Iris pigment epithelial cell (primary cell): ENCODE data around the gene FAM13C.
A peak's percentile ranks its signal among the peaks of the same experiment; 100 is the strongest.

Source experiments
- DNase-seq: peaks from one replicate; pipeline ENCODE4 v3.0.0-alpha.2; 2011; ENCODE audit warnings: low read depth

The FAM13C gene

GRCh38 chr10:59361663-59362143 is 646 bp downstream of the FAM13C start:
- no peak for DNase-seq

GRCh38 chr10:59360605-59361405 is 1.5 kb downstream of the FAM13C start:
- no peak for DNase-seq

GRCh38 chr10:59358576-59358975 is 3.8 kb downstream of the FAM13C start:
- DNase-seq, result no peak

GRCh38 chr10:59354434-59354833 is 7.9 kb downstream of the FAM13C start:
- no peak for DNase-seq

GRCh38 chr10:59350558-59350957 is 11.8 kb downstream of the FAM13C start:
- no peak for DNase-seq

- peak; percentile 4 for DNase-seq
Observed at GRCh38 chr10:59346321-59346720, 16.0 kb downstream of the FAM13C start.

GRCh38 chr10:59342723-59343122 is 19.6 kb downstream of the FAM13C start:
- DNase-seq, result no peak

- no peak for DNase-seq
Observed at GRCh38 chr10:59342000-59342399, 20.3 kb downstream of the FAM13C start.

- DNase-seq, result no peak
Observed at GRCh38 chr10:59340285-59340684, 22.1 kb downstream of the FAM13C start.

GRCh38 chr10:59339351-59339750 is 23.0 kb downstream of the FAM13C start:
- DNase-seq, result no peak

GRCh38 chr10:59337201-59337652 is 25.1 kb downstream of the FAM13C start:
- peak; percentile 46 for DNase-seq

GRCh38 chr10:59336632-59337031 is 25.7 kb downstream of the FAM13C start:
- DNase-seq, result peak; percentile 8

GRCh38 chr10:59335497-59335896 is 26.9 kb downstream of the FAM13C start:
- DNase-seq, result no peak

- no peak for DNase-seq
Observed at GRCh38 chr10:59333701-59334100, 28.6 kb downstream of the FAM13C start.

GRCh38 chr10:59332581-59332980 is 29.8 kb downstream of the FAM13C start:
- no peak for DNase-seq

- DNase-seq, result no peak
Observed at GRCh38 chr10:59331661-59332060, 30.7 kb downstream of the FAM13C start.

GRCh38 chr10:59325116-59325515 is 37.2 kb downstream of the FAM13C start:
- no peak for DNase-seq

GRCh38 chr10:59324597-59324996 is 37.8 kb downstream of the FAM13C start:
- DNase-seq, result no peak

- DNase-seq, result no peak
Observed at GRCh38 chr10:59323831-59324401, 38.4 kb downstream of the FAM13C start.

GRCh38 chr10:59323036-59323459 is 39.3 kb downstream of the FAM13C start:
- DNase-seq, result no peak

- DNase-seq, result no peak
Observed at GRCh38 chr10:59322131-59322530, 40.2 kb downstream of the FAM13C start.

- DNase-seq, result no peak
Observed at GRCh38 chr10:59320355-59320754, 42.0 kb downstream of the FAM13C start.

- no peak for DNase-seq
Observed at GRCh38 chr10:59319854-59320253, 42.5 kb downstream of the FAM13C start.

GRCh38 chr10:59317066-59317465 is 45.3 kb downstream of the FAM13C start:
- DNase-seq, result no peak
